ENCODE results near the gene LIPA. TPM values are rescaled to one million over a fixed set of nuclear protein-coding genes. Genes with fewer than 3 reads are reported as not detected.
"Not testable (repeated sequence)": the region's sequence is repeated elsewhere in the genome, so short reads cannot be mapped to it uniquely, and the experiment has no call there.

The LIPA gene
- polyA plus RNA-seq = 194 TPM
- long read RNA-seq, donor 1, transcript LIPA-202 (10 exons, 2,782 nt) = major isoform, 47 of 55 reads
- long read RNA-seq, donor 1, partial matches to known transcripts = 8 of 55 reads
- long read RNA-seq, donor 1, other reads (novel, unspliced or antisense) = 0 of 55 reads
- long read RNA-seq, donor 2, transcript LIPA-202 (10 exons, 2,782 nt) = major isoform, 94 of 205 reads
- long read RNA-seq, donor 2, partial matches to known transcripts = 111 of 205 reads
- long read RNA-seq, donor 2, other reads (novel, unspliced or antisense) = 0 of 205 reads
- long read RNA-seq, donor 3 = 0 reads
- long read RNA-seq, donor 4, transcript LIPA-202 (10 exons, 2,782 nt) = major isoform, 7 of 12 reads
- long read RNA-seq, donor 4, partial matches to known transcripts = 5 of 12 reads
- long read RNA-seq, donor 4, other reads (novel, unspliced or antisense) = 0 of 12 reads
- long read RNA-seq, donor 5, transcript LIPA-202 (10 exons, 2,782 nt) = major isoform, 11 of 11 reads
- long read RNA-seq, donor 5, partial matches to known transcripts = 0 of 11 reads
- long read RNA-seq, donor 5, other reads (novel, unspliced or antisense) = 0 of 11 reads
- long read RNA-seq, donor 6, transcript LIPA-202 (10 exons, 2,782 nt) = major isoform, 78 of 89 reads
- long read RNA-seq, donor 6, partial matches to known transcripts = 11 of 89 reads
- long read RNA-seq, donor 6, other reads (novel, unspliced or antisense) = 0 of 89 reads
- long read RNA-seq, donor 7, transcript LIPA-202 (10 exons, 2,782 nt) = major isoform, 6 of 26 reads
- long read RNA-seq, donor 7, partial matches to known transcripts = 20 of 26 reads
- long read RNA-seq, donor 7, other reads (novel, unspliced or antisense) = 0 of 26 reads
- long read RNA-seq, donor 8, transcript LIPA-202 (10 exons, 2,782 nt) = major isoform, 87 of 106 reads
- long read RNA-seq, donor 8, partial matches to known transcripts = 18 of 106 reads
- long read RNA-seq, donor 8, other reads (novel, unspliced or antisense) = 0 of 106 reads
- long read RNA-seq, donor 9, transcript LIPA-202 (10 exons, 2,782 nt) = major isoform, 115 of 166 reads
- long read RNA-seq, donor 9, partial matches to known transcripts = 40 of 166 reads
- long read RNA-seq, donor 9, other reads (novel, unspliced or antisense) = 11 of 166 reads
- long read RNA-seq, donor 10, transcript LIPA-202 (10 exons, 2,782 nt) = major isoform, 74 of 97 reads
- long read RNA-seq, donor 10, partial matches to known transcripts = 23 of 97 reads
- long read RNA-seq, donor 10, other reads (novel, unspliced or antisense) = 0 of 97 reads
- long read RNA-seq, donor 11, transcript LIPA-202 (10 exons, 2,782 nt) = major isoform, 62 of 104 reads
- long read RNA-seq, donor 11, partial matches to known transcripts = 35 of 104 reads
- long read RNA-seq, donor 11, other reads (novel, unspliced or antisense) = 7 of 104 reads

DNA sequence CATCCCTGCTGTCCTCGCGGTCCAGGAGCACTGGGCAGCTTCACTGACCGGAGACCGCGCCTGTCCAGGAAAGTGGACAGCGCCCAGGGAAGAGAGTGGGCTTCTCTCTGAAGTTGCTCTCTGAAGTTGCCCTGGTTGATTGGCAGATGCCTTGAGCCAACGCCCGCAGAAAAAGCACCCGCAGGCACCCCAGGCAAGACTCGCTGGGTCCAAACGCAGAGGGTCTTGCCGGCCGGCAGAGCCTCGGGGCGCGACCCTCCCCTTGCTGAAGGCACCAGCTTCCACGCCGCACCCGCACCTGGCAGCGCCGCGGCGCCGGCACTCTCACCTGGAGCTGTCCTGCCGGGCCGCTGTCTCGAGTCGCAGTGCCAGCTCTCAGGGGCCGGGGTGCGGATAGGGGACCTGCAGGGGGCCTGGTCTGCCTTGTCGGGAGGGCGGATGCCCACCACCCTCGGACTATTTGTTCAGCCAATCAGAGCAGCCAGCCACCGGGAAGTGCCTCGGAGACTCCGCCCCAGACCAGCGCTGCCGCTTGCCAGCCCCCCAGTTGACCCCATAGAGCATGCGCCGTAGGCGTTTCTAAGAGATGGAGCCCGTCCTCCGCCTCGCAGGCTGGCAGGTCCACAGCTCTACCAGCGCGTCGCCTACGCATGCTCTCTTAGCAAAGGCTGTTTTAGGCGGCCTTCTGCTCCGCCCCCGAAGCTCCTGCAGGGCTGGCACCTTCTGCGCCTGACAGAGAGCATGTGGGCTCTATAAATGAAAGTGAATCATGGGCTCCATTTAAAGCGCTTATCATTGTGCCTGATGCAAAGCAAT is at the start of gene LIPA:
TSS of gene LIPA (minus strand) at position 367 of the 816 bp plus-strand sequence. CDS start 4,127 bp downstream, outside the sequence.
- peak within 1 kb of the TSS; percentile 96 for H3K27ac ChIP-seq (ENCODE audit: low read length)
- 40% methylated on average over 1 of the region's 53 CpGs for WGBS (ENCODE audit: insufficient coverage, low lambda C conversion rate)
- peak; percentile 95 to 96 for DNase-seq
- no peaks in the 10 kb centered on the region for H3K36me3 ChIP-seq (ENCODE audit: control insufficient read depth, insufficient read depth, low read length)
- H3K9me3 ChIP-seq (ENCODE audit: control insufficient read depth, low read depth, low read length) = no peaks in the 10 kb centered on the region
- no peaks in the 10 kb centered on the region for H3K4me1 ChIP-seq (ENCODE audit: control insufficient read depth, insufficient read depth, low read length)
- no peaks in the 10 kb centered on the region for H3K27me3 ChIP-seq (ENCODE audit: control insufficient read depth, insufficient read depth, low read length)
- peak within 1 kb of the TSS; percentile 93 for H3K4me3 ChIP-seq (ENCODE audit: low read length)

DNA sequence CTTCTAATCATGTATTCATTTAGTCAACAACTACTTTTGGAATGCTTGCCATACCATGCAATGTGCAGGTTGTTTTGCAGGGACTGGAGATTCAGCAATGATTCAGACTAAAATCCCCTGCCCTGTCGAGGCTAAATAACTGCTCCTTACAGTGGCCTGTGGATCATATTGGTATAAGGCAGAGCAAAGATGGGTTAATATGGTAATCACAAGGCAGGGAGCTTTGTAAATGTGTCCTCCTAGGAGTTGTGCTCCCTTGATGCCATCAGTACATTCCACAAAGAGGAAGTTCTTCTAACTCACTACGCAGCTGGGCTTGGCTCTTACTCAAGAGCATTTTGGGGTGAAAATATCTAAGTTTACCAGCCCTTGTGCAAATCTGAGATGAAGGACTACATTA is 49.7 kb upstream of the LIPA start:
- 17% methylated on average over 1 of the region's 2 CpGs for WGBS (ENCODE audit: insufficient coverage, low lambda C conversion rate)
- H3K4me3 ChIP-seq (ENCODE audit: low read length) = no peak overlapping the region
- peaks cover 4% of the 10 kb centered on the region for H3K9me3 ChIP-seq (ENCODE audit: control insufficient read depth, low read depth, low read length)
- peaks cover 4% of the 10 kb centered on the region for H3K36me3 ChIP-seq (ENCODE audit: control insufficient read depth, insufficient read depth, low read length)
- peaks cover 5% of the 10 kb centered on the region for H3K4me1 ChIP-seq (ENCODE audit: control insufficient read depth, insufficient read depth, low read length)
- H3K27ac ChIP-seq (ENCODE audit: low read length) = peak overlapping the region; percentile 73
- peak in 1 of 2 donors; percentile 32 for DNase-seq
- no peaks in the 10 kb centered on the region for H3K27me3 ChIP-seq (ENCODE audit: control insufficient read depth, insufficient read depth, low read length)

DNA sequence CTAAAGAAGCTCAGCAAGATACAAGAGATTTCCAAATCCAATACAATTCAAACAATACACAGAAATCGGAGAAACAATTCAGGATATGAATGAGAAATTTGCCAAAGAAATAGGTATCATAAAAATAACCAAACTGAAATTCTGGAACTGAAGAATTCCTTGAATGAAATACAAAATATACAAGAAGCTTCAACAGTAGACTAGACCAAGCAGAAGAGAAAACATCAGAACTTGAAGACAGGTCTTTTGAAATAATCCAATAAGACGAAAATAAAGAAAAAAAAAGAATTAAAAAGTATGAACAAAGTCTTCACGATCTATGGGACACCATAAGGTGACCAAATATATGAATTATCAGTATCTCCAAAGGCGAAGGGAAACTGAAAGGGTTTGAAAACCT is 47.5 kb upstream of the LIPA start:
- 100% methylated on average over 3 of the region's 4 CpGs for WGBS (ENCODE audit: insufficient coverage, low lambda C conversion rate)
- Histone ChIP-seq H3K27ac (ENCODE audit: low read length) (no peak overlapping the region), H3K36me3 (ENCODE audit: control insufficient read depth, insufficient read depth, low read length) (no peaks in the 10 kb centered on the region), H3K27me3 (ENCODE audit: control insufficient read depth, insufficient read depth, low read length) (no peaks in the 10 kb centered on the region), H3K9me3 (ENCODE audit: control insufficient read depth, low read depth, low read length) (peaks cover 4% of the 10 kb centered on the region), H3K4me1 (ENCODE audit: control insufficient read depth, insufficient read depth, low read length) (peaks cover 5% of the 10 kb centered on the region), H3K4me3 (ENCODE audit: low read length) (no peak overlapping the region)
- DNase-seq = no peak

DNA sequence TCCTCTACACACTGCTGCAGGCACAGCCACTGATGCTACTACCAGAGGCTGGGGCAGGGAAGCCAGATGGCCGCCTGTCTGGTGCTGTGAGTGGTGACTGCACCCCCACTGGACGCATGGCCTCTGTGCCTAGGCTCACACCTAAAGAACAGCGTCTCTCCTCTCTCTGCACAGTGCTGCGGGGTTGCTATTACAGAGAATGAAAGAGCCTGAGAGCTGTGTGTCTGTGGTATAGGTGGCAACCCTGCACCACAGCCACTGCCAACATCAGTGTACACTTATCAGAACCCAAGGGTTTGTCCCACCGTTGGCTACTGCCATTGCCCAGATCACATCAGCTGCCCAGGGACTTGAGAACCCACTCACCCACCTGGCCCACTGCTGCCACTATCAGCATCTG is 46.2 kb upstream of the LIPA start:
- Histone ChIP-seq H3K27me3 (ENCODE audit: control insufficient read depth, insufficient read depth, low read length) (no peaks in the 10 kb centered on the region), H3K36me3 (ENCODE audit: control insufficient read depth, insufficient read depth, low read length) (no peaks in the 10 kb centered on the region), H3K9me3 (ENCODE audit: control insufficient read depth, low read depth, low read length) (peaks cover 7% of the 10 kb centered on the region), H3K4me3 (ENCODE audit: low read length) (no peak overlapping the region), H3K27ac (ENCODE audit: low read length) (no peak overlapping the region), H3K4me1 (ENCODE audit: control insufficient read depth, insufficient read depth, low read length) (peaks cover 3% of the 10 kb centered on the region)
- no CpG with 5 or more reads among the region's 5 CpGs for WGBS (ENCODE audit: insufficient coverage, low lambda C conversion rate)
- no peak for DNase-seq

DNA sequence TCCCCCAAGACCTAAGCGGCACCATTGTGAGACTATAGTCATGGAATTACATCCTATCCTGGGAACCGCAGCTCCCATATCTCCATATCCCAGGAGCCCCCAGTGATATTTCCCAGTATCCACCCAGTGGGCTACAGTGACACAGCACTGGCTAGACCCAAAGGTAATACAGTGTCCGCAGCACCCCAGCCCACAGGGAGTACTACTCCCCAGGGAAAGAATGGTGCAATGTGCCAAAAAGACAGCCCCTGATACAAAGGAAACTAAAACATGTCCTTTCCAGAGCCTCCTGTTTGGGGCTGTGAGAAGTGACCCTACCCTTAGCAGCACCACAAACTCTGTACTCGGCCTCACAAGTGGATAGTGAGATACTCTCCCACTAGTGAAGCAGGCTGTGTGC is 45.8 kb upstream of the LIPA start:
- Histone ChIP-seq H3K27ac (ENCODE audit: low read length) (no peak overlapping the region), H3K4me3 (ENCODE audit: low read length) (no peak overlapping the region)

DNA sequence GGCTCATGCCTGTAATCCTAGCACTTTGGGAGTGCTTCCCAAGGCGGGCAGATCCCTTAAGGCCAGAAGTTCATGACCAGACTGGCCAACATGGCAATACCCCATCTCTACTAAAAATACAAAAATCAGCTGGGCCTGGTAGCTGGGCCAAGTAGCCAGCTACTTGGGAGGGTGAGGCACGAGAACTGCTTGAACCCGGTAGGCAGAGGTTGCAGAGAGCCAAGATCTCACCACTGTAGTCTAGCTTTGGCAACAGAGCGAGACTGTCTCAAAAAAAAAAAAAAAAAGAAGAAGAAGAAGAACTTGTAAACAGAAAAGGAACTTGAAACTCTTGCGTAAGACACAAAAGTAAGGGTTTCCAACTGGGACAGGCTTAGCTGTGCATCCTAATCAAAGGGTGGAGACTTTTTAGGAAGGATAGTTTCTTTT is 44.7 kb upstream of the LIPA start:
- H3K27me3 ChIP-seq (ENCODE audit: control insufficient read depth, insufficient read depth, low read length) = no peaks in the 10 kb centered on the region
- no peaks in the 10 kb centered on the region for H3K36me3 ChIP-seq (ENCODE audit: control insufficient read depth, insufficient read depth, low read length)
- H3K27ac ChIP-seq (ENCODE audit: low read length) = no peak overlapping the region
- no CpG with 5 or more reads among the region's 5 CpGs for WGBS (ENCODE audit: insufficient coverage, low lambda C conversion rate)
- H3K4me3 ChIP-seq (ENCODE audit: low read length) = no peak overlapping the region
- peaks cover 7% of the 10 kb centered on the region for H3K9me3 ChIP-seq (ENCODE audit: control insufficient read depth, low read depth, low read length)
- no peak for DNase-seq
- H3K4me1 ChIP-seq (ENCODE audit: control insufficient read depth, insufficient read depth, low read length) = peaks cover 2% of the 10 kb centered on the region

More for the DNA sequence above, 45.8 kb upstream of the LIPA start:
- Histone ChIP-seq H3K4me1 (ENCODE audit: control insufficient read depth, insufficient read depth, low read length) (peaks cover 3% of the 10 kb centered on the region), H3K9me3 (ENCODE audit: control insufficient read depth, low read depth, low read length) (peaks cover 7% of the 10 kb centered on the region), H3K27me3 (ENCODE audit: control insufficient read depth, insufficient read depth, low read length) (no peaks in the 10 kb centered on the region), H3K36me3 (ENCODE audit: control insufficient read depth, insufficient read depth, low read length) (no peaks in the 10 kb centered on the region)
- WGBS (ENCODE audit: insufficient coverage, low lambda C conversion rate) = no CpG with 5 or more reads among the region's 4 CpGs
- DNase-seq = no peak

DNA sequence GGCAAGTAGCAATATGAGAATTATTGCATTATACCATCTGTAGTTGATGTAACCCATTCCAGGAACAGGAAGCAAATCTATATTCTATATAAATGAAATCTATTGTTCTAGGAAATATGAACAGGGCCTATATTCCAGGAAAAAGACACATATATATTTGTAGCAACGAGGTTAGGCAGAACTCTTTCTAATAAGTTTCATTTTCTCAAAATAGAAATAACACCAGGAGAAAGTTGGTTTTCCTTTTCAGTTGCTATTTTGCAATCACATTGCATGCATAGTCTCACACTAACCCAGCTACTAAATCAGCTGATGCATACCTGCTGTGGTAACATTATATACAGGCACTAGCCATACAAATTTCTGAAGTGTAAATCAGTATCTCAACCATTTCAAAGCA is 44.0 kb upstream of the LIPA start:
- H3K4me3 ChIP-seq (ENCODE audit: low read length) = no peak overlapping the region
- no peaks in the 10 kb centered on the region for H3K36me3 ChIP-seq (ENCODE audit: control insufficient read depth, insufficient read depth, low read length)
- H3K9me3 ChIP-seq (ENCODE audit: control insufficient read depth, low read depth, low read length) = peaks cover 7% of the 10 kb centered on the region
- WGBS (ENCODE audit: insufficient coverage, low lambda C conversion rate) = 60% methylated on average over 1 of the region's 1 CpG
- peak; percentile 42 to 47 for DNase-seq
- no peaks in the 10 kb centered on the region for H3K4me1 ChIP-seq (ENCODE audit: control insufficient read depth, insufficient read depth, low read length)
- H3K27me3 ChIP-seq (ENCODE audit: control insufficient read depth, insufficient read depth, low read length) = no peaks in the 10 kb centered on the region
- no peak overlapping the region for H3K27ac ChIP-seq (ENCODE audit: low read length)

DNA sequence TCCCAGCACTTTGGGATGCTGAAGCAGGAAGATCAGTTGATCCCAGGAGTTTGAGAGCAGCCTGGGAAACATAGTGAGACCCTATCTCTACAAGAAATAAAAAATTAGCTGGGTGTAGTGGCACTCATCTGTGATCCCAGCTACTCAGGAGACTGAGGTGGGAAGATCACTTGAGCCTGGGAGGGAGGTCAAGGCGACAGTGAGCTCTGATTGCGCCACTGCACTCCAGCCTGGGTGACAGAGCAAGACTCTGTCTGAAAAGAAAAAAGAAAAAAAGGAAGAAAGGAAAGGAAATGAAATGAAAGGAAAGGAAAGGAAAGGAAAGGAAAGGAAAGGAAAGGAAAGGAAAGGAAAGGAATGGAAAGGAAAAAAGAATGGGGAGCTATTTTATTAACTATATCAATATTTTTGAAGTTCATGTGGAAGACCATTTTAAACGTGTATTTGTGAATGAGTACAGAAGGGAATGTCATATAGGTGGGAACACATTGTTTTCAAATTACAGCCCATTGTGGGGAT is 43.2 kb upstream of the LIPA start:
- H3K27ac ChIP-seq (ENCODE audit: low read length) = no peak overlapping the region
- peaks cover 7% of the 10 kb centered on the region for H3K9me3 ChIP-seq (ENCODE audit: control insufficient read depth, low read depth, low read length)
- H3K36me3 ChIP-seq (ENCODE audit: control insufficient read depth, insufficient read depth, low read length) = no peaks in the 10 kb centered on the region
- no peaks in the 10 kb centered on the region for H3K27me3 ChIP-seq (ENCODE audit: control insufficient read depth, insufficient read depth, low read length)
- H3K4me1 ChIP-seq (ENCODE audit: control insufficient read depth, insufficient read depth, low read length) = no peaks in the 10 kb centered on the region
- DNase-seq = no peak
- H3K4me3 ChIP-seq (ENCODE audit: low read length) = no peak overlapping the region
- 100% methylated on average over 2 of the region's 3 CpGs for WGBS (ENCODE audit: insufficient coverage, low lambda C conversion rate)

DNA sequence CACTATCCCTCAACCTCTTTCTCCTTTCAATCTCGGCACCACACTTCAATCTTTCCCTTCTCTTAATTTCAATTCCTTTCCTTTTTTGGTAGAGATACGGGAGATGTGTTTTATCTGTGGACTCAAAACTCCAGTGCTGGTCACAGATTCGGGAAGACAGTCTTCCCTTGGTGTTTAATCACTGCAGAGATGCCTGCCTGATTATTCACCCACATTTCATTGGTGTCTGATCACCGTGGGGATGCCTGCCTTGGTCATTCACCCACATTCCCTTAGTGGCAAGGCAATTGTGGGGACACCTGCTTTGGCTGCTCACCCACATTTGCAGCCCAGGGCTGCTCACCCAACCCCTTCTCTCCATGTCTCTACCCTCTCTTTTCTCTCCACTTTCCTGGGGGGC is 33.7 kb upstream of the LIPA start:
- 100% methylated on average over 3 of the region's 4 CpGs for WGBS (ENCODE audit: insufficient coverage, low lambda C conversion rate)
- not testable (repeated sequence) for H3K4me1 ChIP-seq (ENCODE audit: control insufficient read depth, insufficient read depth, low read length); H3K9me3 ChIP-seq (ENCODE audit: control insufficient read depth, low read depth, low read length); H3K4me3 ChIP-seq (ENCODE audit: low read length); H3K36me3 ChIP-seq (ENCODE audit: control insufficient read depth, insufficient read depth, low read length); DNase-seq; H3K27me3 ChIP-seq (ENCODE audit: control insufficient read depth, insufficient read depth, low read length); H3K27ac ChIP-seq (ENCODE audit: low read length)
